NCI-H1694 (cell line): ENCODE measurements around the gene C2orf69.

ENCODE experiments used
- DNase-seq: peaks from one replicate; lab custom pipeline; 2025; lab: John Stamatoyannopoulos, UW

The C2orf69 gene

GRCh38 chr2:199968126-199968525, 57.0 kb downstream of the C2orf69 start:
- no peak for DNase-seq

GRCh38 chr2:199972088-199972626, 61.1 kb downstream of the C2orf69 start:
- DNase-seq: no peak

- no peak for DNase-seq
Observed at GRCh38 chr2:199973703-199974102, 62.6 kb downstream of the C2orf69 start.

- DNase-seq: no peak
Observed at GRCh38 chr2:199975273-199975895, 64.3 kb downstream of the C2orf69 start.
